ENCODE measurements around the gene FNDC3B.

GRCh38 chr3:172042136-172042662 is 2.8 kb downstream of the FNDC3B start:
- TF ChIP-seq POLR2AphosphoS5 (IDR thresholded peaks at IDR 0.05; ENCODE audit: insufficient read depth in 1 of 2, low read depth in 1 of 2) (no peak), CTCF (IDR thresholded peaks at IDR 0.05) (no peak), POLR2A (IDR thresholded peaks at IDR 0.05) (no peak)

Measured in vagina (tissue), 2 donors.